Ishikawa (cell line): ENCODE measurements around the gene CTNNBL1.

ENCODE experiments used
- NFIC ChIP-seq: IDR thresholded peaks from 2 replicates; pipeline ENCODE4 v1.6.1; 2012
- RAD21 ChIP-seq: IDR thresholded peaks from 2 replicates; pipeline ENCODE4 v1.6.1; 2012; ENCODE audit warnings: low read depth
- TAF1 ChIP-seq: IDR thresholded peaks from 2 replicates; pipeline ENCODE4 v1.6.1; 2012; ENCODE audit warnings: low read depth, mild to moderate bottlenecking
- YY1 ChIP-seq: IDR thresholded peaks from 2 replicates; pipeline ENCODE4 v1.6.1; 2012; ENCODE audit warnings: low read depth
- ZBTB7A ChIP-seq: IDR thresholded peaks from 2 replicates; pipeline ENCODE4 v1.6.1; 2012; ENCODE audit warnings: low read depth
- TF ChIP-seq, protein P1 (sequence below): IDR thresholded peaks from 2 replicates; pipeline ENCODE4 v1.6.1; 2012; ENCODE audit warnings: low read depth, mild to moderate bottlenecking

GRCh38 chr20:37917461-37917860 is 223.6 kb downstream of the CTNNBL1 start:
- TF ChIP-seq RAD21 (no peak), NFIC (no peak), YY1 (no peak), ZBTB7A (no peak), TAF1 (no peak)
- TF ChIP-seq, protein P1, sequence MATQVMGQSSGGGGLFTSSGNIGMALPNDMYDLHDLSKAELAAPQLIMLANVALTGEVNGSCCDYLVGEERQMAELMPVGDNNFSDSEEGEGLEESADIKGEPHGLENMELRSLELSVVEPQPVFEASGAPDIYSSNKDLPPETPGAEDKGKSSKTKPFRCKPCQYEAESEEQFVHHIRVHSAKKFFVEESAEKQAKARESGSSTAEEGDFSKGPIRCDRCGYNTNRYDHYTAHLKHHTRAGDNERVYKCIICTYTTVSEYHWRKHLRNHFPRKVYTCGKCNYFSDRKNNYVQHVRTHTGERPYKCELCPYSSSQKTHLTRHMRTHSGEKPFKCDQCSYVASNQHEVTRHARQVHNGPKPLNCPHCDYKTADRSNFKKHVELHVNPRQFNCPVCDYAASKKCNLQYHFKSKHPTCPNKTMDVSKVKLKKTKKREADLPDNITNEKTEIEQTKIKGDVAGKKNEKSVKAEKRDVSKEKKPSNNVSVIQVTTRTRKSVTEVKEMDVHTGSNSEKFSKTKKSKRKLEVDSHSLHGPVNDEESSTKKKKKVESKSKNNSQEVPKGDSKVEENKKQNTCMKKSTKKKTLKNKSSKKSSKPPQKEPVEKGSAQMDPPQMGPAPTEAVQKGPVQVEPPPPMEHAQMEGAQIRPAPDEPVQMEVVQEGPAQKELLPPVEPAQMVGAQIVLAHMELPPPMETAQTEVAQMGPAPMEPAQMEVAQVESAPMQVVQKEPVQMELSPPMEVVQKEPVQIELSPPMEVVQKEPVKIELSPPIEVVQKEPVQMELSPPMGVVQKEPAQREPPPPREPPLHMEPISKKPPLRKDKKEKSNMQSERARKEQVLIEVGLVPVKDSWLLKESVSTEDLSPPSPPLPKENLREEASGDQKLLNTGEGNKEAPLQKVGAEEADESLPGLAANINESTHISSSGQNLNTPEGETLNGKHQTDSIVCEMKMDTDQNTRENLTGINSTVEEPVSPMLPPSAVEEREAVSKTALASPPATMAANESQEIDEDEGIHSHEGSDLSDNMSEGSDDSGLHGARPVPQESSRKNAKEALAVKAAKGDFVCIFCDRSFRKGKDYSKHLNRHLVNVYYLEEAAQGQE = no peak
